Erythroblast (primary cell): ENCODE results near the gene RPL13.

Experiments used
- GATA1 ChIP-seq: IDR thresholded peaks from 2 replicates; pipeline ENCODE4 v1.6.1; 2011; ENCODE audit warnings: low read depth, mild to moderate bottlenecking, control low read depth, low read length, moderate library complexity
- POLR2A ChIP-seq: IDR thresholded peaks from 2 replicates; pipeline ENCODE4 v1.6.1; 2011; ENCODE audit warnings: mild to moderate bottlenecking, low read length

- TF ChIP-seq POLR2A: no peak
- no peak for TF ChIP-seq GATA1
These were observed 42.6 kb downstream of the RPL13 start for GRCh38 chr16:89602952-89603590.
